HG02884 (cell line): ENCODE measurements around the gene CD6.

ENCODE experiments used
- ATAC-seq: cut with Tn5 transposase; IDR thresholded peaks from one replicate; pipeline ENCODE4 v1.9.1; 2021; ENCODE audit warnings: mild to moderate bottlenecking, moderate library complexity; ENCODE audit not compliant: unreplicated experiment

CD6 gene

GRCh38 chr11:61007956-61008896 lies 36.7 kb downstream of the CD6 start:
- no peak for ATAC-seq

DNA sequence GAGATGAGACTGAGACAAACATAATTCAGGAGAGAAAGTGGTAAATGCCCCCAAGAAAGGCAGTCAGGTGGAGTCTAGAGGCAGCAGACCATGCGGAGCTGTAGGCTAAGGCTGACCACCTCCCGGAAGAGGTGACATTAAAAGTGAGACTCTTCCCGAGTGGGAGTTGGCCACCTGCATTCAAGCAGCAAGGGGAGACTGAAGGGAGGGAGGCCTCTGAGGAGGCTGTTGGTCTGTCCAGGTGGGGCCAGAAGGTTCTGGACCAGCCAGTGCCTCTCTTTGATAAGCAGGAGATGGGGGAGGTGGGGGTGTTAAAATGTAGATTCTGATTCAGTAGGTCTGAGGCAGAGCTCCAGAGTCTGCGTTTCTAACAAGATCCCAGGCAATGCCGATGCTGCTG lies 37.5 kb downstream of the CD6 start:
- no peak for ATAC-seq

- no peak for ATAC-seq
Measured at GRCh38 chr11:61009392-61010275, 38.2 kb downstream of the CD6 start.

DNA sequence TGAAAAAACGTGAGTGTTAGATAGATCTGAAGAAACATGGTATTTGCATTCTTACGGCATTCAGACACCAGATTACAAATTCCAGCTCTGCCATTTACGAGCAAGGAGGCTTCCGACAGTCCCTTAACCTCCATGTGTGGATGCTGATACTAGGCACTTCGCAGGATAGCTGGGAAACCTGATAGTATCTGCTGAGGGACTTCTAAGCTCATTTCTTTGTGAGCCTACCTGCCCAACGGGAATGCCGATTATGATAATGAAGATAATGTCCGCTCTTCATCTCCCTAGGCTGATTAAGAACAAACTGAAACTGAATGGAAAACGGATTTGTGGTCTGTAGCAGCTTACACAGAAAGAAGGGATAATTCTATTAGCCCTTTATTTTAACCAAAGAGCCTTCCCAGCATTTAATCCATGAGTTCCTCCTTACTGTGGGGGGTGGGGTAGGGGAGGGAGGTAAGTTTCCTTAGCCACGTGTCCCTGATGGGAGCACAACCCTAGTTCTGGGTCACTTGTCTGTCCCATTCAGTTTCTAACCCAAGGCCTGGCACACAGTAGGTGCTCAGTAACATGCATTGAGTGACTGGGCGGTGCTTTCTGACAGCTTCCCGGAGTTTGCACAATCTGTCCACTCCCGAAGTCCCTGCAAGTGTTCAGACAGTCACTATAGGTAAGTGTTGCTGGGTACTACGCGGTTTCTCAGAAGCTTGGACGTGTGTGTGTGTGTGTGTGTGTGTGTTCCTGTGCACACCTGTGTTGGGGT lies 39.2 kb downstream of the CD6 start:
- ATAC-seq: no peak

DNA sequence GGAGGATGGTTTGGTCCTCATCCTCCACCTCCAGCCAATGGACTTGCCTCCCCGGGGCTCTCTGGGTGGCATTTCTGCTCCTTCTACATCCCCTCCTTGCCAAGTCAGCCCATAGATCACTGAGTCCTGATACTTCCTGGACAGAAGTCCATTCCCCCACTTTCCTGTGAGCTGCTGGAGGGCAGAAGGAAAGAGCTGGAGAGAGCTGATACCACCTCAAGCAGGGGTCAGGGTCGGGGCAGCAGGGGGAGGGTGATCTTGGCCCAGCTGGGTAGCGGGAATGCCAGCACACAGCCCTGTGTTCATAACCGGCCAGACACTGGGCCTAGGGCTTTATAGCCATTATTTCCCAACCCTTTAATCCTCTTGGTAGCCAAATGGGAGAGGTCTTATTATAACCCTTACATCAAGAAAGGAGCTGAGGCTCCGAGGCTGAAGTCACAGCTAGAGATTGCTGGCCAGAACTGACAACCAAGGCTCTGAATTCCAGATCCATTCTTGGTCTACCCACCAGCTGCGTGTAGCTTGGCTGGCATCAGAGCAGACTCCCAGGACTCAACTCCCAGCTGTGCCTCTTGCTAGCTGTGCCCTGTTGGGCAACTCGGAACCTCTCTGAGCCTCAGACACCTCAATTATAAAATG lies 39.9 kb downstream of the CD6 start:
- ATAC-seq: no peak

DNA sequence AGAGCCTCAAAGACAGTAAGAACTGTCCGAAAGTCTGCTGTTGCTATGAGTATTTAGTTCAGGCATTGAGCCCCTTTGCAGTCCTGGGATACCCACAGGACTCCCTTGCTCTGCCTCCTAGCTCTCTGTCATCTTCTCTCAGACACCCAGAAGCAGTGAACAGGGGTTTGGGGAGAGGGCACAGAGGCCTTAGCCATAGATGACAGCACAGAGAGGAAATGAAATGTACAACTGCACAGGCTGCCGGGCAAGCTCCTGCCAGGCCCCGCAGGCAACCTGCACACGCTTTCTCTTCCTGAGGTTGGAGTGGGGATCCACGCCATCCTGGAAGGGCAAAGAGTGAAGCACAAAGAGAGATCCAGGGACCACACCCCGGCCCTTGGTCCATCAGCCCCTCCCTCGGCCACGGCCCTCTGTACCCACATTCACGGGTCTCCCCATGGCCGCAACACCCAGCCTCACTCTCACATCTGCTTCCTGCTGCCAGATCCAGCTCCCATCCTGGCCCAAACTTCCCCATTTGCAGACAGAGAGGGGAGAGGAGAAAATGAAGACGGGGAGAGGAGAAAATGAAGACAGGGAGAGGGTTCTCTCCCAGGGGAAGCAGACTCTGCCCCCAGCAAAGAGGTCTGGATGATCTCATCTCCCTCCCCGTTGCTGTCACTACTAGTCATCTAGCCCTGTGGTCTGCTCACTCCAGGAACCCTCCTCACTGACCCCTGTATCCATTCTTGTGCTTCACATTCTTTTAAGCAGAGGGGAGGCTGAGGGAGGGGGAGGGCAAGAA lies 40.7 kb downstream of the CD6 start:
- ATAC-seq: no peak

GRCh38 chr11:61012737-61013215 lies 41.3 kb downstream of the CD6 start:
- ATAC-seq: no peak

DNA sequence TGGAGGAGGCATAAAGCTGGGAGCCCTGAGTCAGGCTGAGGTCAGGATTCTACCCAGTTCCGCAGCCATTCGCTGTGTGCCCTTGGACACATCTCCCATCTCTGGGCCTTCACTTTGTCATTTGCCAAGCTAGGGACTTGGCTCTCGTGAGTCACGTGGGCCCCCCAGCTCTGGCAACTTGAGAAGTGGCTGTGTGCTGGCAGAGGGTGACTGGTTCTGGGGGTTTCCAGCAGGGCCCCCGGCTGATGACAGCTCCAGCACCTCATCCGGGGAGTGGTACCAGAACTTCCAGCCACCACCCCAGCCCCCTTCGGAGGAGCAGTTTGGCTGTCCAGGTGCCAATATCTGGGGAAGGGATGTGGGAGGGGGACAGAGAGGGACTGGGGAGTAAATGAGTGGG lies 46.6 kb downstream of the CD6 start:
- no peak for ATAC-seq

- ATAC-seq: no peak
Measured at GRCh38 chr11:61019037-61019831, 47.8 kb downstream of the CD6 start.

DNA sequence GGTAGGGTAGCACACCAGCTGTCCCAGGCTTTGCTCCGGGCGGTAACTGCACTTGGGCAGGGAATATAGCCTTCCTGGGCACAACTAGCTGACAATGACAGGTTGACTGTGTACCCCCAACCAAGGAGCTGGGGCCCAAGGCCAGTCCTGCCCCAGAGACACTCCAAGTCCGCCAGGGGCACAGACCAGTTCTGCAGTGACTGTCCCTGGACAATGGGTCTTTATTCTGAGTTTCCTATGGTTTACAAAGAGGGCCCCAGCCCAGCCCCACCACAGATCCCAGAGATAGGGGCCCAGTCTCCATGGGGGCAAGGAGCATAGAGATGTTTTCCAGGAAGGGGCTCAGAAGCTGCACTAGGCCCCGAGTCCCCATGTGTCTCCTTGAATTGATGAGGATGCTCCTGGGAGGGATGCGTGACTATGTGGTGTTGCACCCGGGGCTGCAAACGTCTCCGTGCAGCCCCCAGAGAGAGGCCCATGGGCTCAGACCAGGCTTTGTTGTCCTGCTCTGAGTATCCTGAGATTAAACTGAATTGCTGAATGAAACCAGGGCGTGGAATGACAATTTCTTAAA lies 48.4 kb downstream of the CD6 start:
- ATAC-seq: no peak

DNA sequence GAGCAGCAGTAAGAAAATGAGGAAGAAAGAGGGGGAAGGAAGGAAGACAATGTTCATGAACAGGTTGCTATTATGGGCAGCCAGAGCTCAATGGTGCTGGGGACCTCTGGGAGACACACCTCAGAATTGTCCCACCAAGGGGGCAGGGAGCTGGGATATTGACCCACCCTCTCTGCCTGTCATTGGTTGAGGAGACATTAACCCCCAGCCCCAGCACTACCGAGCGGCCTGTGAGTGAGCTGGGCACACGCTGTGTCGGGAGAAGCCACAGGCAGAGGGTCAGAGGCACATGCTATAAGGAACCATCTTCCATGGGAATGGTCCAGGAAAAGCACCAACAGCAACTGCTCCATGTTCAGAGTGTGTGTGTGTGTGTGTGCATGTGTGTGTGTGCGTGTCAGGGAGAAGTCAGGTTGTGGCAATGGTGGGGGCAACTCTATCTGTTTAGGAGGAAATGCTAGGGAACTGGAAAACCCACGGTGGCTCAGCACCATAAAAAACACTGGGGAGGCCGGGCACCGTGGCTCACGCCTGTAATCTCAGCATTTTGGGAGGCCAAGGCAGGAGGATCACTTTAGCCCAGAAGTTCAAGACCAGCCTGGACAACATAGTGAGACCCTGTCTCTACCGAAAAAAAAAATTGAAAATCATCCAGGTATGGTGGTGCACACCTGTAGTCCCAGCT lies 49.2 kb downstream of the CD6 start:
- ATAC-seq: no peak

DNA sequence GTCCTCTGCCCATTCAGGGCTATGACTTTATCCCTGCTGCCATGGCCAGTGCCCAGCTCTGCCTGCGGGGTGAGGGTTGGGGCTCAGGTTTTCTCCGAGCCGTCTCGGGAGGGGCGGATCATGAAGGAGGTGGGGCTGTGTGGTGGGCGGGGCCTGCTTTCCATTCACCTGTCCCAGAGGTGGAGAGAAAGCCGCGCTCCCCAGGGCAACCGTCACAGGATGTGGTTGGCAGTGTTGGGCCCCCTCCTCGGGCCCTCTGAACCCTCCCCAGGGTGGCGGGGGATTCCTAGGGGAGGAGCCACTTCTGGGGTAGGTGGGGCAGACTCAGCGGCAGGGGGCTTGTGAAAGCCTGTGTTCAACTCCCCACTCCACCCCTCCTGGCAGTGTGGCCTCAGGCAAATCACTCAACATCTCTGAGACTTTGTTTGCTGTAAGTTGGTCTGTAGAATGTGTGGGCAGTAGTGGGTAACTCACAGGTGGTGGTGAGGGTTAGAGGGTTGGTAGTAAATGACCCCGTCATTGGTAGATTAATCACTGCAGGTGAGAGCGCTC lies 50.3 kb downstream of the CD6 start:
- no peak for ATAC-seq

DNA sequence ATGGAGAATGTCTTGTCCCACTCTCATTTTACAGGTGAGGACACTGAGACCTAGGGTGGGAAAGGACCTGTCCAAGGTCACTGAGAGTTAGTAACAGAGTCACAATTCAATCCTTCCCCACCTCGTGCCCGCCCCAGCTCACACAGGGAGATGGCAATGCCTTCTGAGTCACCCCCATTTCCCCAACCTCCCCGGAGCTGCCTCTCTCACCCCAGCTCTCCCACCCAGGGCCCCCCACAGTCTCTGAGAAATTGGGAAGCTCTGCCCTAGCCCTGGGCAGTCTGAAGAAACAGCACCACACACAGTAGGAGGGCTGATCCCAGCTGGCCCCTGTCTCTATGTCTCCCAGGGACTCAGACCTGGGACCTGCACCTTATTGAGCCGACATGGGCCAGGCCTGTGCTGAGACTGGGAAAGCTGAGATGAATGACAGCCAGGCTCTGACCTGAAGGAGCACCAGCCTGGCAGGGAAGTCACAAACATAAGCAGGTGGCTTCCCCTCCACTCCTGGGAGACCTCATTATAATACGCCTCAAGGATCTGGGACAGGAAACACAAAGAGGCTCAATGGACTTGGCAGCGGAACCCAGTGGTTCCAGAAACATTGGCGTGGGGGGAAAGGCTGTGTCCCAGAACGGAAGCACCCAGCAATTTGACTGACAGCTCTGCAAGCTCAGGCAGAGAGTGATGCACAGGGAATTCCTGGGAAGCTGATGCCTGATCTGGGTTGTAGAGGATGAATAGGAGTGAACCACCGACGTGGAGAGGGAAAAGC lies 51.0 kb downstream of the CD6 start:
- ATAC-seq: no peak

DNA sequence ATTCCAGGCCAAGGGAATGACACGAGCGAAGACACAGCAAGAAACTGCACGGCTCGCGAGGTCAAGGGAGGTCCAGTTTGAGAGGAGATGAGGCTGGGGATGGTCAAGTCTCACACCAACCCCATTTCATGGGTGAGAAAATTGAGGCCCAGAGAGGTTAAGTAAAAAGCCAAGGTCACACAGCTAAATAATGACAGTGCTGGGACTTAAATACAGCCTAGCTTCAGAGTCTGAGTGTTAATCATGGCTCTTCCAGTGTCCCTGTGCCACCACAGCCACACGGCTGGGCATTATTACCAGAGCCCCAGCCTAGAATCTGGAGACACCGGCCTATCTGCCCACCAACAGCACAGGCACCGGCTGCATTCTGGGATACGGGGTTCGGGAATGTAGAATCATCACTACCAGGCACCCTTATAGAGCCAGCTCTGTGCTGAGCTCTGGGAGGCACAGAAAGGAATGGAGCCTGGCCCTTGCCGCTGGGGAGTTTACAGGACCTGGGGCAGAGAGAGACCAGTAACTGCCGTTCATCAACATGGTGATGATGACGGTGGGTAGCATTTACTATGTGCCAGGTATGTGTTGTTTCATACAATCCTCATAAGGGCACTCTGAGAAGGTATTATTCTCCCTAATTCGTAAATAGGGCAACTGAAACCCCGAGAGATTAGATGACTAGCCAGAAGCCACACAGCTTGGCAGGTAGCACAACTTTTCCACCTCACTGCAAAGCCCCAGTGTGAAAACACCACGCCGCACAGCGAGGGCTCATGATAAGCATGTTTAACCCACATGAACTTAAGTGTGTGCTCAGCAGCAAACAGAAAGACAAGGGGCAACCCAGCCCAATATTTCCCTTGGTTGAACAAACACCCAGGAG lies 51.8 kb downstream of the CD6 start:
- ATAC-seq: no peak

GRCh38 chr11:61023966-61024295 lies 52.5 kb downstream of the CD6 start:
- no peak for ATAC-seq
